H1 (cell line): ENCODE measurements around the gene ELMO1. TPM values are rescaled to one million over a fixed set of nuclear protein-coding genes. Genes with fewer than 3 reads are reported as not detected.
A peak's percentile ranks its signal among the peaks of the same experiment; 100 is the strongest.

Source experiments
- CTCF ChIA-PET: fragments of 300-600 bp; sonication (Branson Sonifier 250); formaldehyde crosslinking; loops from one replicate; lab custom pipeline; 2021; ENCODE audit not compliant: partially characterized antibody; lab: Charles Lee
- POLR2A ChIA-PET: fragments of 300-600 bp; sonication (Branson Sonifier 250); formaldehyde crosslinking; loops from one replicate; lab custom pipeline; 2021; ENCODE audit warnings: inconsistent platforms; ENCODE audit not compliant: partially characterized antibody; lab: Charles Lee
- DNase-seq, 2 experiments: peaks; one replicate each; pipeline versions ENCODE4 v3.0.0 to v3.0.0-alpha.2; 2010 to 2022; ENCODE audit warnings: low spot score in 2 of 2, low read depth in 1 of 2, mixed read lengths in 1 of 2
- FAIRE-seq: peaks from 2 replicates; lab custom pipeline; 2011; peaks lifted over from hg19 to GRCh38; lab: Jason Lieb, UNC
- H2AFZ ChIP-seq: 2 replicates; pipeline ENCODE4 v1.8.1; 2012; ENCODE audit warnings: low read length, inconsistent platforms
- H2AK5ac ChIP-seq: 2 replicates; pipeline ENCODE4 v1.6.1; 2013; ENCODE audit warnings: low read depth, low read length
- H2BK120ac ChIP-seq: replicated peaks from 2 replicates; pipeline ENCODE3; 2013; ENCODE audit warnings: low read depth, low read length, inconsistent platforms
- H2BK12ac ChIP-seq: 2 replicates; pipeline ENCODE4 v1.6.1; 2013; ENCODE audit warnings: low read depth, low read length
- H2BK15ac ChIP-seq: 2 replicates; pipeline ENCODE4 v1.6.1; 2013; ENCODE audit warnings: low read length
- H2BK20ac ChIP-seq: 2 replicates; pipeline ENCODE4 v1.6.1; 2013; ENCODE audit warnings: low read length
- H2BK5ac ChIP-seq: 2 replicates; pipeline ENCODE4 v1.6.1; 2013; ENCODE audit warnings: low read depth, low read length
- H3K14ac ChIP-seq: 2 replicates; pipeline ENCODE4 v1.6.1; 2013; ENCODE audit warnings: inconsistent platforms; ENCODE audit not compliant: insufficient read length
- H3K18ac ChIP-seq: 2 replicates; pipeline ENCODE4 v1.6.1; 2013; ENCODE audit warnings: low read length; ENCODE audit errors: extremely low read depth
- H3K23ac ChIP-seq: 2 replicates; pipeline ENCODE4 v1.6.1; 2013; ENCODE audit warnings: inconsistent platforms; ENCODE audit not compliant: insufficient read length
- H3K23me2 ChIP-seq: 2 replicates; pipeline ENCODE4 v1.6.1; 2013; ENCODE audit warnings: low read depth, low read length
- H3K27ac ChIP-seq: 2 replicates; pipeline ENCODE4 v1.6.1; 2011; ENCODE audit warnings: low read depth, low read length, inconsistent platforms
- H3K27me3 ChIP-seq, 4 experiments: replicated peaks in 1 of 4; 1 replicate in 1 of 4; 2 replicates in 3 of 4; pipeline versions ENCODE4 v1.6.1 to v1.8.1; 2011 to 2013; ENCODE audit warnings: low read length in 3 of 4, mild to moderate bottlenecking in 3 of 4, inconsistent platforms in 2 of 4, mixed read lengths in 2 of 4, moderate library complexity in 1 of 4; ENCODE audit not compliant: control insufficient read depth in 3 of 4, insufficient read depth in 3 of 4; ENCODE audit errors: extremely low read depth in 1 of 4
- H3K36me3 ChIP-seq, 4 experiments: 2 replicates each; pipeline versions ENCODE4 v1.6.1 to v1.8.1; 2011 to 2013; ENCODE audit warnings: mild to moderate bottlenecking in 4 of 4, low read length in 3 of 4, moderate library complexity in 2 of 4, control low read depth in 1 of 4, inconsistent platforms in 1 of 4; ENCODE audit not compliant: insufficient read depth in 4 of 4, control insufficient read depth in 2 of 4
- H3K4ac ChIP-seq: replicated peaks from 2 replicates; pipeline ENCODE3; 2013; ENCODE audit warnings: low read length, low read depth, mixed read lengths, inconsistent platforms; ENCODE audit not compliant: insufficient read length
- H3K4me1 ChIP-seq, 4 experiments: replicated peaks in 1 of 4; 1 replicate in 1 of 4; 2 replicates in 3 of 4; pipeline versions ENCODE4 v1.6.1 to v1.8.1; 2011 to 2013; ENCODE audit warnings: low read length in 3 of 4, inconsistent platforms in 2 of 4, mixed read lengths in 1 of 4; ENCODE audit not compliant: insufficient read depth in 4 of 4, control insufficient read depth in 3 of 4
- H3K4me2 ChIP-seq, 2 experiments: 2 replicates each; pipeline versions ENCODE4 v1.6.1 to v1.8.1; 2011 to 2013; ENCODE audit warnings: low read depth in 2 of 2, low read length in 2 of 2, control low read depth in 1 of 2, inconsistent platforms in 1 of 2, mild to moderate bottlenecking in 1 of 2; ENCODE audit not compliant: insufficient read depth in 1 of 2
- H3K4me3 ChIP-seq, 4 experiments: fragments of 200-600, 300-600 bp in 1 of 4; sonication (generic), shearing (Covaris generic), sonication (Bioruptor Twin) in 1 of 4; 2 replicates each; pipeline versions ENCODE4 v1.5.1 to v1.8.1; 2011 to 2016; ENCODE audit warnings: low read length in 4 of 4, low read depth in 3 of 4, control low read depth in 2 of 4, inconsistent platforms in 2 of 4, mild to moderate bottlenecking in 2 of 4, mixed read lengths in 1 of 4, moderate library complexity in 1 of 4; ENCODE audit not compliant: insufficient read depth in 2 of 4; ENCODE audit errors: extremely low read depth in 1 of 4
- H3K56ac ChIP-seq: replicated peaks from 2 replicates; pipeline ENCODE3; 2013; ENCODE audit warnings: low read depth, mild to moderate bottlenecking, mixed read lengths, low read length, inconsistent platforms; ENCODE audit not compliant: insufficient read length
- H3K79me1 ChIP-seq: 2 replicates; pipeline ENCODE4 v1.6.1; 2013; ENCODE audit warnings: low read depth, low read length, control low read depth
- H3K79me2 ChIP-seq, 2 experiments: 2 replicates each; pipeline versions ENCODE4 v1.6.1 to v1.8.1; 2012 to 2013; ENCODE audit warnings: low read length in 2 of 2, mild to moderate bottlenecking in 2 of 2, inconsistent platforms in 1 of 2; ENCODE audit not compliant: insufficient read depth in 2 of 2, control insufficient read depth in 1 of 2
- H3K9ac ChIP-seq, 4 experiments: replicated peaks in 1 of 4; 1 replicate in 1 of 4; 2 replicates in 3 of 4; pipeline versions ENCODE4 v1.6.1 to v1.8.1; 2011 to 2013; ENCODE audit warnings: low read depth in 3 of 4, low read length in 3 of 4, control low read depth in 2 of 4, mild to moderate bottlenecking in 2 of 4, moderate library complexity in 2 of 4, inconsistent platforms in 1 of 4; ENCODE audit errors: extremely low read depth in 1 of 4
- H3K9me3 ChIP-seq, 2 experiments: 2 replicates each; pipeline versions ENCODE4 v1.6.1 to v1.8.1; 2012 to 2013; ENCODE audit warnings: mild to moderate bottlenecking in 2 of 2, moderate library complexity in 2 of 2, control low read depth in 1 of 2, inconsistent platforms in 1 of 2, low read depth in 1 of 2, low read length in 1 of 2, mixed read lengths in 1 of 2; ENCODE audit not compliant: insufficient read depth in 2 of 2
- H4K20me1 ChIP-seq, 2 experiments: replicated peaks in 1 of 2; 2 replicates each; pipeline versions ENCODE3 to v1.8.1; 2011 to 2013; ENCODE audit warnings: inconsistent platforms in 2 of 2, low read length in 2 of 2, mild to moderate bottlenecking in 1 of 2; ENCODE audit not compliant: insufficient read depth in 2 of 2, control insufficient read depth in 1 of 2
- H4K5ac ChIP-seq: 2 replicates; pipeline ENCODE4 v1.6.1; 2013; ENCODE audit warnings: low read length, low read depth, mixed read lengths, inconsistent platforms; ENCODE audit not compliant: insufficient read length
- H4K8ac ChIP-seq: 2 replicates; pipeline ENCODE4 v1.8.0; 2013; ENCODE audit warnings: mild to moderate bottlenecking, moderate library complexity, low read length, inconsistent platforms; ENCODE audit not compliant: insufficient read depth; ENCODE audit errors: extremely low read depth
- H4K91ac ChIP-seq: replicated peaks from 2 replicates; pipeline ENCODE3; 2013; ENCODE audit warnings: low read length, mixed read lengths, inconsistent platforms; ENCODE audit not compliant: insufficient read length
- BRCA1 ChIP-seq: IDR thresholded peaks from 2 replicates; pipeline ENCODE4 v1.6.1; 2012; ENCODE audit warnings: low read depth, low read length, improper control_type of control experiment
- CBX5 ChIP-seq: fragments of 300-800, 300-1000 bp; sonication (generic); IDR thresholded peaks from 2 replicates; pipeline ENCODE4 v1.7.1; 2016; ENCODE audit warnings: antibody characterized with exemption, low read length, low read depth
- CBX8 ChIP-seq: fragments of 300-800, 300-1000 bp; sonication (generic); IDR thresholded peaks from 2 replicates; pipeline ENCODE4 v1.7.1; 2016; ENCODE audit warnings: low read depth, low read length, borderline replicate concordance
- CREB1 ChIP-seq: IDR thresholded peaks from 2 replicates; pipeline ENCODE4 v1.6.1; 2012; ENCODE audit warnings: inconsistent platforms
- HDAC2 ChIP-seq, 2 experiments: fragments of 300-600 bp in 1 of 2; sonication (generic) in 1 of 2; IDR thresholded peaks; 2 replicates each; pipeline ENCODE4 v1.6.1; 2011 to 2012; ENCODE audit warnings: low read depth in 2 of 2, low read length in 2 of 2, mild to moderate bottlenecking in 2 of 2, moderate library complexity in 2 of 2, borderline replicate concordance in 1 of 2, inconsistent platforms in 1 of 2
- POLR2A ChIP-seq, 2 experiments: IDR thresholded peaks; 1 replicate in 1 of 2; 2 replicates in 1 of 2; pipeline ENCODE4 v1.6.1; 2011; ENCODE audit warnings: low read depth in 2 of 2, low read length in 2 of 2, mild to moderate bottlenecking in 2 of 2; ENCODE audit errors: control extremely low read depth in 1 of 2
- POLR2AphosphoS5 ChIP-seq: IDR thresholded peaks from 2 replicates; pipeline ENCODE4 v1.6.1; 2011; ENCODE audit warnings: low read depth, low read length
- RBBP5 ChIP-seq: IDR thresholded peaks from 2 replicates; pipeline ENCODE4 v1.7.1; 2012; ENCODE audit warnings: low read depth, mild to moderate bottlenecking, inconsistent platforms, low read length, moderate library complexity, borderline replicate concordance
- RFX5 ChIP-seq: IDR thresholded peaks from 2 replicates; pipeline ENCODE4 v1.6.1; 2011; ENCODE audit warnings: low read depth, low read length, improper control_type of control experiment, borderline replicate concordance
- SIN3A ChIP-seq, 2 experiments: IDR thresholded peaks in 1 of 2; conservative IDR thresholded peaks in 1 of 2; 2 replicates each; pipeline ENCODE4 v1.6.1; 2011 to 2012; ENCODE audit warnings: low read length in 2 of 2, improper control_type of control experiment in 1 of 2, low read depth in 1 of 2, mild to moderate bottlenecking in 1 of 2
- SIX5 ChIP-seq: IDR thresholded peaks from 2 replicates; pipeline ENCODE4 v1.6.1; 2011; ENCODE audit warnings: mild to moderate bottlenecking, low read depth, low read length
- TCF12 ChIP-seq: IDR thresholded peaks from 2 replicates; pipeline ENCODE4 v1.6.1; 2011; ENCODE audit warnings: low read depth, mild to moderate bottlenecking, low read length
- WGBS, 2 experiments: shearing (Covaris generic) in 1 of 2; methylation state at CpG; one replicate each; pipeline versions ENCODE4 v1.1.6 to v1.1.7; 2013 to 2015; ENCODE audit warnings: low lambda C conversion rate in 2 of 2, mixed read lengths in 2 of 2, inconsistent platforms in 1 of 2, low coverage in 1 of 2, missing lambda C conversion rate in 1 of 2; ENCODE audit not compliant: insufficient replicate concordance in 2 of 2, insufficient coverage in 1 of 2, insufficient read length in 1 of 2; ENCODE audit errors: extremely low coverage in 1 of 2, missing lambda C conversion rate in 1 of 2; 5-methylcytosine and 5-hydroxymethylcytosine counted together
- polyA plus RNA-seq, 7 experiments: library from polyadenylated mRNA; depleted of rRNA in 3 of 7; stranded (reverse) in 5 of 7; unstranded in 2 of 7; fragments of >200 nt in 5 of 7; fragments of 200-250 nt in 2 of 7; gene quantifications; 1 replicate in 5 of 7; 2 replicates in 1 of 7; 4 replicates in 1 of 7; pipeline versions ENCODE4 v1.2.1 to v1.2.3, GENCODE V29; 2011 to 2013; ENCODE audit warnings: missing spikeins in 2 of 7, mixed read lengths in 2 of 7
- total RNA-seq: library from RNA; stranded (reverse); fragmentation: NEBNext Ultra II Directional; extraction: Animal tissue kit (Norgen Biotek cat#: 25700); gene quantifications from 2 replicates; pipeline ENCODE4 v1.2.1, GENCODE V29; 2021

Gene ELMO1
- total and polyA plus RNA-seq, 2 of the 8 experiments (the other 6 are each of a cell fraction or from before 2014, with no cell fraction given) = 18.4 to 21.0 TPM

DNA sequence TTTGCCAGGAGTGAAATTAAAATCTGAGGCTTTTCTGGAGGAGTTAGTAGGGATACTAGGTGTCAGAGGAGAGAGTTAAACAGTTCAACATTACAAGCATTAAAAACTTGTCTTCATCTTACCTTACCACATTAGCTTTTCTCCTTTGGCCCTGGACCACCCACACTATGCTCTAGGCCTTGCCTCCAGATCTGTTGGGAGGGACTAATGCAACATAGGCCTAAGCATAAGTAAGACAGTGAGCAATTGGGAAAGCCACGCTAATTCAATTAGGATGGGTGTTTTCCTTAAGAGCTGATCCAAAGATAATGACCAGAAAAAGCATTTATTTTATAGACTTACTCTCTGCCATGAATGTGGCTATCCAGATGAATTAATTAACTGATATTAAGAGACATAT is 158.9 kb downstream of the ELMO1 start:
- Histone ChIP-seq H2BK20ac (no peak overlapping the region), H3K79me2 (no peaks in the 10 kb centered on the region), H3K79me1 (no peaks in the 10 kb centered on the region), H3K27me3 (no peaks in the 10 kb centered on the region), H3K4me3 (no peak overlapping the region), H4K5ac (no peak overlapping the region), H3K4me2 (no peak overlapping the region), H3K23me2 (no peaks in the 10 kb centered on the region), H3K56ac (no peak overlapping the region), H3K4ac (no peak overlapping the region), H4K91ac (no peak overlapping the region), H2AFZ (no peak overlapping the region), H4K8ac (no peak overlapping the region), H2BK120ac (no peak overlapping the region), H3K36me3 (no peaks in the 10 kb centered on the region; a peak in 1 of 8 replicates), H3K14ac (no peak overlapping the region), H3K27ac (no peak overlapping the region), H3K9me3 (no peaks in the 10 kb centered on the region; a peak in 1 of 4 replicates), H2BK5ac (no peak overlapping the region), H3K4me1 (peaks cover 0 to 10% (median 0%) of the 10 kb centered on the region in 4 experiments; a peak in 3 of 7 replicates), H2BK12ac (no peak overlapping the region), H4K20me1 (no peaks in the 10 kb centered on the region), H3K9ac (no peak overlapping the region), H3K18ac (no peak overlapping the region), H3K23ac (no peak overlapping the region), H2AK5ac (no peak overlapping the region), H2BK15ac (no peak overlapping the region)
- TF ChIP-seq POLR2AphosphoS5 (no peak), SIN3A (conservative IDR thresholded peaks at IDR 0.05 in 1 of 2, IDR thresholded peaks at IDR 0.05 in 1 of 2; ENCODE audit: low read depth in 1 of 2, low read length in 2 of 2) (no peak), RFX5 (no peak), SIX5 (no peak), BRCA1 (no peak), POLR2A (IDR thresholded peaks at IDR 0.05; ENCODE audit: control extremely low read depth in 1 of 2, low read depth in 2 of 2, low read length in 2 of 2) (no peak), TCF12 (no peak), CBX8 (no peak), RBBP5 (no peak), HDAC2 (IDR thresholded peaks at IDR 0.05; ENCODE audit: borderline replicate concordance in 1 of 2, low read depth in 2 of 2, low read length in 2 of 2) (no peak), CBX5 (no peak), CREB1 (no peak)
- no peak for DNase-seq
- FAIRE-seq = peak; percentile 28
- CTCF ChIA-PET = interaction anchor here (1.0 to 2.1 kb wide), 5 partner anchors 20 to 206 kb away, joined by 4 to 13 read pairs (median 6); no protein-coding TSS in a partner anchor
- 89% methylated on average over 1 of the region's 1 CpG; no CpG with 5 or more reads in 1 of the 2 experiments for WGBS, 2 experiments
- POLR2A ChIA-PET = no interaction called here
